ENCODE results near the gene CDC37L1.
"Not testable (repeated sequence)": the region's sequence is repeated elsewhere in the genome, so short reads cannot be mapped to it uniquely, and the experiment has no call there.

Gene CDC37L1

GRCh38 chr9:4654084-4654483 lies 25.3 kb upstream of the CDC37L1 start:
- POLR2A ChIA-PET = no interaction called here
- TF ChIP-seq CTCF (IDR thresholded peaks at IDR 0.05; ENCODE audit: insufficient read depth, low read length, missing control alignments) = no peak
- CTCF ChIA-PET = interaction anchor here (0.9 to 1.0 kb wide), 3 partner anchors 11 to 50 kb away, joined by 3 to 5 read pairs (median 3); no protein-coding TSS in a partner anchor
- no peak for DNase-seq (ENCODE audit: low read depth, low spot score)
- no peak overlapping the region for H3K4me3 ChIP-seq (ENCODE audit: low read depth, low read length)

- no peak overlapping the region for H3K4me3 ChIP-seq (ENCODE audit: low read depth, low read length)
- ChIA-PET CTCF (interaction anchor here (0.9 to 1.0 kb wide), 3 partner anchors 11 to 51 kb away, joined by 3 to 5 read pairs (median 3); no protein-coding TSS in a partner anchor), POLR2A (no interaction called here)
- TF ChIP-seq CTCF (IDR thresholded peaks at IDR 0.05; ENCODE audit: insufficient read depth, low read length, missing control alignments) = no peak
- no peak for DNase-seq (ENCODE audit: low read depth, low spot score)
Observed at GRCh38 chr9:4654538-4654937, 24.8 kb upstream of the CDC37L1 start.

- CTCF ChIA-PET = interaction anchor here (1.4 kb wide), 1 partner anchor 10 kb away, joined by 5 read pairs; the partner anchor contains the start of gene SPATA6L
- H3K4me3 ChIP-seq (ENCODE audit: low read depth, low read length); POLR2A ChIA-PET; DNase-seq (ENCODE audit: low read depth, low spot score): not testable (repeated sequence)
Observed at GRCh38 chr9:4656196-4656595, 23.2 kb upstream of the CDC37L1 start.

GRCh38 chr9:4656621-4657020 lies 22.7 kb upstream of the CDC37L1 start:
- ChIA-PET CTCF (interaction anchor here (1.1 to 1.4 kb wide), 2 partner anchors 10 to 103 kb away, joined by 3 to 5 read pairs; partner anchors contain the start of gene SPATA6L), POLR2A (no interaction called here)
- TF ChIP-seq CTCF (IDR thresholded peaks at IDR 0.05; ENCODE audit: insufficient read depth, low read length, missing control alignments) = no peak

GRCh38 chr9:4657426-4658159 lies 21.8 kb upstream of the CDC37L1 start:
- no peak for DNase-seq (ENCODE audit: low read depth, low spot score)
- no peak for TF ChIP-seq CTCF (IDR thresholded peaks at IDR 0.05; ENCODE audit: insufficient read depth, low read length, missing control alignments)
- ChIA-PET CTCF (interaction anchor here (1.1 kb wide), 1 partner anchor 102 kb away, joined by 3 read pairs; no protein-coding TSS in a partner anchor), POLR2A (no interaction called here)
- no peak overlapping the region for H3K4me3 ChIP-seq (ENCODE audit: low read depth, low read length)

More at GRCh38 chr9:4656621-4657020, 22.7 kb upstream of the CDC37L1 start:
- no peak overlapping the region for H3K4me3 ChIP-seq (ENCODE audit: low read depth, low read length)
- DNase-seq (ENCODE audit: low read depth, low spot score) = no peak

- H3K4me3 ChIP-seq (ENCODE audit: low read depth, low read length); POLR2A ChIA-PET; DNase-seq (ENCODE audit: low read depth, low spot score): not testable (repeated sequence)
- CTCF ChIA-PET = interaction anchor here (1.3 to 1.4 kb wide), 2 partner anchors 17 to 80 kb away, joined by 6 to 9 read pairs; partner anchors contain the start of gene AK3
Observed at GRCh38 chr9:4660665-4661064, 18.7 kb upstream of the CDC37L1 start.

GRCh38 chr9:4661165-4661564 lies 18.2 kb upstream of the CDC37L1 start:
- H3K4me3 ChIP-seq (ENCODE audit: low read depth, low read length) = no peak overlapping the region
- ChIA-PET CTCF (interaction anchor here (0.7 to 1.8 kb wide), 7 partner anchors 11 to 122 kb away, joined by 3 to 9 read pairs (median 4); partner anchors contain the start of gene AK3), POLR2A (no interaction called here)
- no peak for TF ChIP-seq CTCF (IDR thresholded peaks at IDR 0.05; ENCODE audit: insufficient read depth, low read length, missing control alignments)
- DNase-seq (ENCODE audit: low read depth, low spot score) = no peak

All from AG04449 (cell line).